Measurements from ENCODE around the gene DHX9. TPM values are rescaled to one million over a fixed set of nuclear protein-coding genes. Genes with fewer than 3 reads are reported as not detected.

DHX9 gene
- total RNA-seq, 1 donor from 2014 or later = 88.6 TPM

DNA sequence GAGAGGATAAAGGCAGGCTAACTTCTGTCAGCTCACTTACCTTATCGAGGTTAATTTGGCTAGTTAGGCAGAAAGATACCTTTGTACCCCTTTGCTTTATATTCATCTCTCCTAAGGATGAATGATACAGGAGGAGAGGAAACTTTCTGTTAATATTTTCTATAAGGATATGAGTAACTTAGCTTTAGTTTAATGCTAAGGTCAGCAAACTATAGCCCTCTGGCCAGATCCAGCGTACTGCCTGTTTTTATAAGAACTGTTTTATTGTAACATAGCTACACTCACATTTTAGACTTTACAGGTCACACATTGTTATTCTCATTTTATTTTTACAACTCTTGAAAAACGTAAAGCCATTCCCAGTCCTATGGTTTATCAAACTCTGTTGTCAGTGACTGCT, 18.1 kb downstream of the DHX9 start:
- peaks cover 0 to 99% of the 10 kb centered on the region in 2 donors for H3K36me3 ChIP-seq
- H3K4me1 ChIP-seq = no peaks in the 10 kb centered on the region
- H3K4me3 ChIP-seq = no peak overlapping the region
- TF ChIP-seq POLR2AphosphoS5 (IDR thresholded peaks at IDR 0.05; ENCODE audit: insufficient read depth in 1 of 2, low read depth in 1 of 2) = no peak
- TF ChIP-seq, protein P1, sequence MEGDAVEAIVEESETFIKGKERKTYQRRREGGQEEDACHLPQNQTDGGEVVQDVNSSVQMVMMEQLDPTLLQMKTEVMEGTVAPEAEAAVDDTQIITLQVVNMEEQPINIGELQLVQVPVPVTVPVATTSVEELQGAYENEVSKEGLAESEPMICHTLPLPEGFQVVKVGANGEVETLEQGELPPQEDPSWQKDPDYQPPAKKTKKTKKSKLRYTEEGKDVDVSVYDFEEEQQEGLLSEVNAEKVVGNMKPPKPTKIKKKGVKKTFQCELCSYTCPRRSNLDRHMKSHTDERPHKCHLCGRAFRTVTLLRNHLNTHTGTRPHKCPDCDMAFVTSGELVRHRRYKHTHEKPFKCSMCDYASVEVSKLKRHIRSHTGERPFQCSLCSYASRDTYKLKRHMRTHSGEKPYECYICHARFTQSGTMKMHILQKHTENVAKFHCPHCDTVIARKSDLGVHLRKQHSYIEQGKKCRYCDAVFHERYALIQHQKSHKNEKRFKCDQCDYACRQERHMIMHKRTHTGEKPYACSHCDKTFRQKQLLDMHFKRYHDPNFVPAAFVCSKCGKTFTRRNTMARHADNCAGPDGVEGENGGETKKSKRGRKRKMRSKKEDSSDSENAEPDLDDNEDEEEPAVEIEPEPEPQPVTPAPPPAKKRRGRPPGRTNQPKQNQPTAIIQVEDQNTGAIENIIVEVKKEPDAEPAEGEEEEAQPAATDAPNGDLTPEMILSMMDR (IDR thresholded peaks at IDR 0.05) = no peak
- no peak for TF ChIP-seq POLR2A (IDR thresholded peaks at IDR 0.05)
- intact Hi-C loops (cut with DNase I) = no loop called here
- no peaks in the 10 kb centered on the region for H3K27me3 ChIP-seq
- no peaks in the 10 kb centered on the region for H3K9me3 ChIP-seq
- DNase-seq (ENCODE audit: extremely low spot score in 2 of 2) = no peak
- H3K27ac ChIP-seq = no peak overlapping the region

DNA sequence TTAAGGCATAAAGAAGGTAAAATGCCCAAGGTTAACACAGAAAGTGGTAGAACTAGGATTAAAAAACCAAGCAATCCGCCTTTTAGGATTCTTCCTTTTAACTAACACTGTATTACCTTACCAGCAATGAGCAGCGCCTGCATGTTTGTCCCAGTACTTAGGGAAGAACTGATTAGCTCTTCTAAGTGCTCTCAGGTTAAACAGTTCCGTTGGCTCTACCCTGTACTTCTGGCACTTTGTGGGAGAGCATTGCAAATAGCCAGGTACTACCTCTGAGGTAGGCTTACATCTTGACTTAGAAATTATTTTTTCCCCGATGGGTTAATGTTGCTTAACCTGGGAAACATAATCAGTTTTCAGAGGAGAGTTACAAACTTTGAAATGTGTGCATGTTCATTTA, 21.5 kb downstream of the DHX9 start:
- Histone ChIP-seq H3K9me3 (no peaks in the 10 kb centered on the region), H3K4me3 (no peak overlapping the region), H3K36me3 (peaks cover 0 to 91% of the 10 kb centered on the region in 2 donors), H3K4me1 (no peaks in the 10 kb centered on the region), H3K27ac (no peak overlapping the region), H3K27me3 (no peaks in the 10 kb centered on the region)
- DNase-seq (ENCODE audit: extremely low spot score in 2 of 2) = no peak
- intact Hi-C loops (cut with DNase I) = no loop called here
- TF ChIP-seq POLR2AphosphoS5 (IDR thresholded peaks at IDR 0.05; ENCODE audit: insufficient read depth in 1 of 2, low read depth in 1 of 2) (no peak), POLR2A (IDR thresholded peaks at IDR 0.05) (no peak)
- TF ChIP-seq, protein P1 (IDR thresholded peaks at IDR 0.05) = no peak

DNA sequence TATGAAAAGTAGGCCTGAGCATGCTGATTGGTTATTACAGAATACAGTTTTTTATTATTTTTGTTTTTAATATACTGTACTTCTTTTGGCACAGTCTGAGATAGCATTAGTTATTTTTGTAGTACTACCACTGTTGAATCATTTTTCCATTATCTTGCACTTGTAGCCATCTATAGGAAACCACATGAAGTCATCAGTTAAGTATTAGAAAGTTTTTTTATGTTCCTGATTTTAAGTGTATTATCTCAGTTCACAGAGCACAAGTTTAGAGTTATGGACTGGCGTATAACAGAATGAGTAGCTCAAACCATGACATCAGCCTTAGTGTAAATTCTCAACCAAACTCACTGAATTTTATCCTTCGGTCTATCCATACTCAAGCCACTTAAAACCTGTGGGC, 22.8 kb downstream of the DHX9 start:
- Histone ChIP-seq H3K9me3 (no peaks in the 10 kb centered on the region), H3K4me1 (no peaks in the 10 kb centered on the region), H3K27me3 (no peaks in the 10 kb centered on the region), H3K36me3 (peaks cover 0 to 80% of the 10 kb centered on the region in 2 donors), H3K27ac (no peak overlapping the region), H3K4me3 (no peak overlapping the region)
- intact Hi-C loops (cut with DNase I) = no loop called here
- no peak for TF ChIP-seq POLR2A (IDR thresholded peaks at IDR 0.05)
- TF ChIP-seq, protein P1 (IDR thresholded peaks at IDR 0.05) = no peak
- no peak for TF ChIP-seq POLR2AphosphoS5 (IDR thresholded peaks at IDR 0.05; ENCODE audit: insufficient read depth in 1 of 2, low read depth in 1 of 2)
- DNase-seq (ENCODE audit: extremely low spot score in 2 of 2) = no peak

DNA sequence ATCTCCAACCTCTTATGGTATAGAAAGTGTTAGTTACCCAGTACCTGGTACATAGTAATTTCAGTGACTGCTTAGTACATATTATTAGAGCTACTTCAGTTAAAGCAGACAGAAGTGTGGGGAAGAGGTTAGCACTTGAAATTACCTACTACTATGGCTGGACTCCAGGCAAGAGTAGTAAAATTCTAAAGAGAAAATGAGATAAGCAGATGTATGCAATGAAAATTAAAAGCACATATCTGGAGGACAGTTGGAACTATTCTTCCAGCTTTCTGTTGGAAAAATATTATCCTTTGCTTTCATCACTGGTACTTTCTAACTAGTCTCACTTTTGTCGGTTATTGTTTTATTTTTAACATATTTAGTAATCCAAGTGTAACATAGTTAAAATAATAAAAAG, 23.7 kb downstream of the DHX9 start:
- TF ChIP-seq, protein P1 (IDR thresholded peaks at IDR 0.05) = no peak
- TF ChIP-seq POLR2AphosphoS5 (IDR thresholded peaks at IDR 0.05; ENCODE audit: insufficient read depth in 1 of 2, low read depth in 1 of 2) (no peak), POLR2A (IDR thresholded peaks at IDR 0.05) (no peak)
- Histone ChIP-seq H3K4me3 (no peak overlapping the region), H3K27ac (no peak overlapping the region), H3K4me1 (no peaks in the 10 kb centered on the region), H3K27me3 (no peaks in the 10 kb centered on the region), H3K36me3 (peaks cover 0 to 80% of the 10 kb centered on the region in 2 donors), H3K9me3 (no peaks in the 10 kb centered on the region)
- intact Hi-C loops (cut with DNase I) = no loop called here
- no peak for DNase-seq (ENCODE audit: extremely low spot score in 2 of 2)

DNA sequence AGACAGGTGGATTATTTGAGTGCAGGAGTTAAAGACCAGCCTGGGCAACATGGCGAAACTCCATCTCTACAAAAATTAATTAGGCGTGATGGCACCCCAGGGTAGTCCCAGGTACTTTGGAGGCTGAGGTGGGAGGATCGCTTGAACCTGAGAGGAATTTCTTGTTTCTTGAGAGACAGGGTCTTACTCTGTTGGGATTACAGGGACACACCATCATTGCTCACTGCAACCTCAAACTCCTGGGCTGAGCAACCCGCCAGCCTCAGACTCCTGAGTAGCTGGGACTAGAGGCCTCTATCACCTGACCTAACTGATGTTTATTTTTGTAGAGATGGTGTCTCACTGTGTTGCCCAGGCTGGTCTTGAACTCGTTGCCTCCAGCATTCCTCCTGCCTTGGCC, 24.8 kb downstream of the DHX9 start:
- no peak overlapping the region for H3K4me3 ChIP-seq
- no peak for DNase-seq (ENCODE audit: extremely low spot score in 2 of 2)
- H3K36me3 ChIP-seq = peaks cover 0 to 79% of the 10 kb centered on the region in 2 donors
- no peaks in the 10 kb centered on the region for H3K4me1 ChIP-seq
- no peak overlapping the region for H3K27ac ChIP-seq
- intact Hi-C loops (cut with DNase I) = no loop called here
- no peaks in the 10 kb centered on the region for H3K27me3 ChIP-seq
- H3K9me3 ChIP-seq = no peaks in the 10 kb centered on the region
- TF ChIP-seq POLR2A (IDR thresholded peaks at IDR 0.05) (no peak), POLR2AphosphoS5 (IDR thresholded peaks at IDR 0.05; ENCODE audit: insufficient read depth in 1 of 2, low read depth in 1 of 2) (no peak)
- TF ChIP-seq, protein P1 (IDR thresholded peaks at IDR 0.05) = no peak

All from vagina (tissue), 2 donors.